MV-4-11 (cell line): ENCODE results near the gene GRID1.
A peak's percentile ranks its signal among the peaks of the same experiment; 100 is the strongest.

Experiments used
- DNase-seq: peaks from one replicate; lab custom pipeline; 2025; lab: John Stamatoyannopoulos, UW

The GRID1 gene

GRCh38 chr10:85649461-85649860 is 717.1 kb downstream of the GRID1 start:
- DNase-seq, result no peak

GRCh38 chr10:85648279-85648754 is 718.3 kb downstream of the GRID1 start:
- DNase-seq, result no peak

- no peak for DNase-seq
Observed at GRCh38 chr10:85647741-85648140, 718.9 kb downstream of the GRID1 start.

- no peak for DNase-seq
Observed at GRCh38 chr10:85645926-85646711, 720.5 kb downstream of the GRID1 start.

GRCh38 chr10:85645053-85645452 is 721.5 kb downstream of the GRID1 start:
- DNase-seq, result no peak

- no peak for DNase-seq
Observed at GRCh38 chr10:85643845-85644525, 722.6 kb downstream of the GRID1 start.

GRCh38 chr10:85643171-85643844 is 723.3 kb downstream of the GRID1 start:
- DNase-seq, result no peak

GRCh38 chr10:85642421-85643170 is 724.0 kb downstream of the GRID1 start:
- DNase-seq, result peak; percentile 5

- DNase-seq, result no peak
Observed at GRCh38 chr10:85642082-85642420, 724.5 kb downstream of the GRID1 start.

GRCh38 chr10:85641479-85642009 is 725.1 kb downstream of the GRID1 start:
- no peak for DNase-seq

GRCh38 chr10:85638797-85639196 is 727.8 kb downstream of the GRID1 start:
- no peak for DNase-seq

GRCh38 chr10:85635650-85636049 is 730.9 kb downstream of the GRID1 start:
- DNase-seq, result no peak

GRCh38 chr10:85624511-85624910 is 742.1 kb downstream of the GRID1 start:
- no peak for DNase-seq

- DNase-seq, result no peak
Observed at GRCh38 chr10:85623758-85624157, 742.8 kb downstream of the GRID1 start.

- DNase-seq, result no peak
Observed at GRCh38 chr10:85623342-85623741, 743.3 kb downstream of the GRID1 start.

- DNase-seq, result no peak
Observed at GRCh38 chr10:85622425-85622824, 744.2 kb downstream of the GRID1 start.

- DNase-seq, result no peak
Observed at GRCh38 chr10:85621562-85621961, 745.0 kb downstream of the GRID1 start.

GRCh38 chr10:85620807-85621206 is 745.8 kb downstream of the GRID1 start:
- no peak for DNase-seq

GRCh38 chr10:85619832-85620231 is 746.8 kb downstream of the GRID1 start:
- DNase-seq, result no peak

- DNase-seq, result no peak
Observed at GRCh38 chr10:85618841-85619240, 747.8 kb downstream of the GRID1 start.

GRCh38 chr10:85617751-85618546 is 748.6 kb downstream of the GRID1 start:
- no peak for DNase-seq
